Uterus (tissue), 2 donors: ENCODE data around the gene CSH1.
"Not testable (repeated sequence)": the region's sequence is repeated elsewhere in the genome, so short reads cannot be mapped to it uniquely, and the experiment has no call there.

Experiments used
- POLR2A ChIP-seq, 2 donors: fragments of 450-650 bp; IDR thresholded peaks; one replicate each; pipeline ENCODE4 v1.6.1; 2016; ENCODE audit warnings: antibody characterized with exemption in 2 of 2, mild to moderate bottlenecking in 1 of 2, moderate library complexity in 1 of 2
- TF ChIP-seq, protein P1 (sequence below), 4 experiments: fragments of 200-600 bp in 2 of 4; fragments of 450-650 bp in 2 of 4; sonication (generic) in 2 of 4; IDR thresholded peaks; one replicate each; pipeline ENCODE4 v1.5.1; 2016 to 2019; ENCODE audit warnings: antibody characterized with exemption in 4 of 4, mild to moderate bottlenecking in 2 of 4, moderate library complexity in 1 of 4

DNA sequence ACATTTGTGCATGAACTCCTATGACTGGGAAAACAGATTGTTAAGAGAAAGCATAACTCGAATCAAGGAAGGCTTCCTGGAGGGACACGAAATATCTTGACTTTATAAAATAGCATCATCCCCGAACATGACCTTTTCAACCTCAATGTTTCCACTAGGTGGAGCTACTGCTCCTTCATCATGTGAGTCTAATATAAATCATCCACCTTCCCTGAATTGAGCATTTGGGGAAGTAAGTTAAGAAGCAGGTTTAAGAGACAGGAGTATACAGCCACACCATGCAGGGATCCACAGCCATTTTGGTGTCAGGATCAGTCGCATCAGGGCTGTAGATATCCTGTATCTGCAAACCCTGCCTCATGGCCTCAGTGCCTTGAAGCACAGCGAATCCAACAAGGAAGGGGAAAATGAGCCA lies 7.4 kb upstream of the CSH1 start:
- TF ChIP-seq, protein P1, sequence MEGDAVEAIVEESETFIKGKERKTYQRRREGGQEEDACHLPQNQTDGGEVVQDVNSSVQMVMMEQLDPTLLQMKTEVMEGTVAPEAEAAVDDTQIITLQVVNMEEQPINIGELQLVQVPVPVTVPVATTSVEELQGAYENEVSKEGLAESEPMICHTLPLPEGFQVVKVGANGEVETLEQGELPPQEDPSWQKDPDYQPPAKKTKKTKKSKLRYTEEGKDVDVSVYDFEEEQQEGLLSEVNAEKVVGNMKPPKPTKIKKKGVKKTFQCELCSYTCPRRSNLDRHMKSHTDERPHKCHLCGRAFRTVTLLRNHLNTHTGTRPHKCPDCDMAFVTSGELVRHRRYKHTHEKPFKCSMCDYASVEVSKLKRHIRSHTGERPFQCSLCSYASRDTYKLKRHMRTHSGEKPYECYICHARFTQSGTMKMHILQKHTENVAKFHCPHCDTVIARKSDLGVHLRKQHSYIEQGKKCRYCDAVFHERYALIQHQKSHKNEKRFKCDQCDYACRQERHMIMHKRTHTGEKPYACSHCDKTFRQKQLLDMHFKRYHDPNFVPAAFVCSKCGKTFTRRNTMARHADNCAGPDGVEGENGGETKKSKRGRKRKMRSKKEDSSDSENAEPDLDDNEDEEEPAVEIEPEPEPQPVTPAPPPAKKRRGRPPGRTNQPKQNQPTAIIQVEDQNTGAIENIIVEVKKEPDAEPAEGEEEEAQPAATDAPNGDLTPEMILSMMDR (IDR thresholded peaks at IDR 0.05), result peak in 1 of 4 experiments; percentile 18
- not testable (repeated sequence) for TF ChIP-seq POLR2A (IDR thresholded peaks at IDR 0.05)
